GM19455 (cell line): ENCODE results near the gene FRY.

ENCODE experiments used
- ATAC-seq: cut with Tn5 transposase; IDR thresholded peaks from one replicate; pipeline ENCODE4 v1.9.1; 2021; ENCODE audit not compliant: unreplicated experiment

FRY gene

DNA sequence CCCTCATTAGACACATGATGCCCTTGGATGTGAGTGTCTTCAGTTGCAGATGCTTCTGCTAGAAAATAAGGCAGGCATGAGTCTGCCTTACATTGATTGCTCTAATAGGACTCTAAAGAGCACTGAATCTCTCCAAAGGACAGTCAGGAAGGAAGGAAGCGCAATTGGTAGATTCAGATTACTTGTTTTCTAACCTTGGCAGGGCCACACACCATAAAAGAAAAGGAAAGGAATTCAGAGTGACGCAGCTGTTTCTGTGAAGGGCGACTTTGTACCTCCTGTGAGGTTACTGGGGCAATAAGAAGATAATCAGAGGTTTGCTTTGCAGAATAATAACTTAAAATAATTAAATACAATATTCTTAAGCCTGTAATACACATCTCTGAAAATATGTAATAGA, 48.0 kb downstream of the FRY start:
- ATAC-seq, result no peak

DNA sequence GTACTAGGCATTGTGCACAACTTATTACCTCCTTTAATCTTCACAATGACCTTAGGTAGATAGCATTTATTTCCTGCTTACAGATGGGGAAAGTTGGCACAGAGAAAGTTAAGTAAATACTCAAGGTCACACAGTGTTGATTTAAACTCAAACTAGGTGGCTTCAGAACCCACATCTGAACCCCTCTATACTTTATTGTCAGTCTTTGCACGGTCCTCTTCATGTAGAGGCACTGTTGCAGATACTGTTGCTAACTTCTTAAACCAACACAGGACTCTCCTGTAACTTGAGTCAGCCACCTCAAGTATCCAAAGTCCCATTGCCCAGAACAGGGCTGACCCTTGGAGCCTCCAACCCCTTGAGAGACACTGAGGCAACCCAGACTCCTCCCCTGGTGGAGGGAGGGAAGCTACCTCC, 48.8 kb downstream of the FRY start:
- ATAC-seq, result no peak

DNA sequence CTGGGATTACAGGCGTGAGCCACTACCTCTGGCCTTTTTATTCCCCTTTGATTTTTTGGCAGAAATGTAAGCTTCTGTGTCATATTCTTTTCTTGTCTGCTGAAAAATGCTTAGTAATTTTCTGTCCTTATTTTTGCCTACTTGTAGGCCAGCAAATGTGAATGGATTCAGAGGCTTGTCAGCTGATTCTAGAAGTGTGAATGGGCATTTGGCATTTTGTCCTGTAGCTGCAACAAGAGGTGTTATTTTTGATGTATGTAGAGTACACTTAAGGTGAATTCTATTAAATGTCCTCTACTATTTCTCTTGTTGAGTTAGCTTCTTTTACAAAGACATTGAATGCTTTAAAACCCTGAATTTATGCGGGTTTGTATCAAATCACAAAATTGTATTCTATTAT, 50.0 kb downstream of the FRY start:
- no peak for ATAC-seq

DNA sequence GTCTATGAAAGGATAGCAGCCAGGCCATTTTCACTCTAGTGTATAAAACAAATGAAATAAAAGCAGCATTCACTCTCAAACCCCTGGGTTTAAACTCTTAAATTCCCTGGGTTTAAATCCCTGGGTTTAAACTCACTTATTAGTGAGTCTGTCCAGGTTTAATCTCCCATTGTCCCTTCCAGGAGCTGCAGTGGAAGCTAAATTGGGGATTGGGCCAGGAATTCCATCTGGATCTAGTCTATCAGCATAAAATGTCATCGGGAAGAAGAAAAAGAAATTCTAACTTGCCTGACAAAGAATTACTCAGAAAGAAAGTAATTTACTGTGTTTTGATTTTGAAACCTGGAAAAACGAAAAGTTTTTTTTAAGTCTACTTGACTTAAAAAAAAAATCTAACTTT, 54.8 kb downstream of the FRY start:
- no peak for ATAC-seq

DNA sequence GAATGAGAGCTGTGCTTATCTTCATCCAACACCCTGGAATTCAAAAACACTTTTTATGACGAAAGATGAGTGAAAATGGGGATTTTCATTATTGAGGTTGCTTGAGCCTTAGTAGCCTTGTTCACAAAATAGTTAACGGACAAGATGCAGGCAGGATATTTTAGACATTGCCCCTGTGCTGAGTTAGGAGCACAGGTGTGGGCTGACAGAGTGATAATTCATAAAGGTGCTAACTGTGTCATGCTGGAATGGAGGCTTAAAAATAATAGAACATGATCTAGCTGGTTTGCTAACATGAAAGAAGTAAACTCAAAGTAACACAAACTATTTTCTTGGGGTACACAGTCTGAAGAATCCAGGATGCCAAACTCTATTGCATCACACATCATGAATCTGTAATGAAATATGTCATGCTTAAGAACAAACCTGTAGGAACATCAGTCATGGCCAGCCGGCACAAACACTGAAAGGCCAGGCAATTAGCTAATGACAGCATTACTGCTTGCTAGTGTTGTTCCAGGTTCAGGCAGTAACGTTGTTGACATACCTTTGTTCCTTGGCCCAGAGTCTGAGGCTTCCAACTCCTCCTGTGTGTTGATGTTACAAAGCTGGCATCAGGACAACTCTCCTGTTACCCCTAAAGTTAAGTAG, 55.3 kb downstream of the FRY start:
- ATAC-seq, result no peak

DNA sequence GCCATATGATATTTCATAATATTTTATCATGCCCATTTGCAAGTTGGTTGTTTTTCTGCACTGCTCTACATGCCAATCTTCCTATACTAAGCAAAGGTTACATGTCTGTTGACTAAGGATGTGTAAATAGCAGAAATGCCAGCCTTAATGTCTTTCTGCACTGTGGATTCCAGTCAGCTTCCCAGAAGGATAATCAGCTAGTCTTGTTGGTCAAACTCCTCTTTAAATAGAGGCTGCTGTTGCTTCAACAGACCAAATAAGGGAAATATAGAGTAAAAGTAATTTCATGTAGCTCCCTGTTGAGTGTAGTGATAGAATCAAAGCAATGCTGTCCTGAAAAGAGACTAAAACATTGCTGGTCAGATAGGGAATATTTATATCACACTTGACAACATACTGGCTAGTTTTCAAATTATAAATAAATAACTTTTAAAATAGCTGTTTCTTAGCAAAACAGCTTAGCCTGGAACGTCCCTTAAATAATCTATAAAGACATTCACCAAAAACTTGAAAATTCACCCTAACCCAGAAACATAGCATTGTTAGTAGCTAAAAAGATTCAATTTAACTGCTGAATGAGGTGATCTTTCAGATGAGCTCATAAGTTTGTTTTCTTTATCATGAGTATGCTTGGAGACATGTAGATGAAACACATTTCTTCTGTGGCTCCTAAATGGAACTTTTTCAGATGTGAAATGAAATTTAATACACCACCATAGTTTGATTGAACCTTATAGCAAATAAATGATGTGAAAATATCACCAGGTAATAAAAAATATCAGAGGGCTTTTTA, 56.6 kb downstream of the FRY start:
- no peak for ATAC-seq

DNA sequence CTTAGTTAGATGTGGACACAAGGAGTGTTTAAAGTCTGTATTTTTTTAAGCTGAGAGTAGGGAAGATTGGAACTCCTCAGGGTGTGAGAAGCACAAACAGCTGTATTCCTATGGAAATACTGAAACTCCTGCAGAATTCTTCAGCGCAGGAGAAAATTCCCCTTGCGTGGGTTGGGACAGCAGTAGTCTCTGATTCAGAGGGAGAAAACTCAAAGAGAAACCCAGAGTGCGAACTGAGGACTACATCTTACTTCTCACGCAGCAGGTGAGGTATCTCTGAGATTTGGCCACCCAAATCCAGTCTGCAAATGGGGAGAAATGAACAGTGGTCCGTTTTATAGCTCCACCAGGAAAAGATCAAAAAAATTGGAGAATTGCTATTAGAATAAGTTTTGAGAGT, 60.9 kb downstream of the FRY start:
- no peak for ATAC-seq

DNA sequence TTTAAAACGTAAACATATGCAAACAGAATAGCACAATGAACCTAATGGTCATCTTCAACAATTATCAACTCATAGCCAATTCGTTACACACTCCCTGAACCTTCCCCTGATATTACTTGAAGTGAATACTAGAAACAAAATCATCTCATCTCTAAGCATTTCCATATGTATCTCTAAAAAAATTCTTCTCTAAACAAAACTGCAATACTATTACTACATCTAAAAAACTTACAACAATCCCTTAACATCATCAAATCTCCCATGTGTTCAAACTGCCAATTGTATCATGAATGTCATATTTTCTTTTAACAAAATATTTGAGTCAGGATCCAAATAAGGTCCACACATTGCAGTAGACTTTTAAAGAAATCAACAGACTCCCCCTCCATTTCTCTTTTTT, 61.4 kb downstream of the FRY start:
- ATAC-seq, result no peak

DNA sequence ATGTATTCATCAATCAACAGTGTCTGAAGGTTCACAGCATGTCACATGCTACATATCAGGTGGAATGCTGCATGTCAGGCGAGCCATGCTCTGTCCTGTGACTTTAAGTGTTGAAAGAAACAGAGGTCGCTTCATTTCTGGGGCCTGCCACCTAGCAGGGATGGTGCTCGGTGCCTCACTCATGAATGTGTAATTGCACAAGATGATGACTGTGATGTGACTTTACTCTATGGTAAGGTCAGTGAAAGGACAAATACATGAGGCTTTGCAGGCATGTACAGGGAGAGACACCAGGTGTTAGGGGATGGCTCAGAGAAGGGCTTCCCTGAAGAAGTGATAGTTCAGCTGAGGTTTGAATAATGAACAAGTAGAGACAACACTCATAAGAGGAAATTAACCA, 66.7 kb downstream of the FRY start:
- ATAC-seq, result no peak

DNA sequence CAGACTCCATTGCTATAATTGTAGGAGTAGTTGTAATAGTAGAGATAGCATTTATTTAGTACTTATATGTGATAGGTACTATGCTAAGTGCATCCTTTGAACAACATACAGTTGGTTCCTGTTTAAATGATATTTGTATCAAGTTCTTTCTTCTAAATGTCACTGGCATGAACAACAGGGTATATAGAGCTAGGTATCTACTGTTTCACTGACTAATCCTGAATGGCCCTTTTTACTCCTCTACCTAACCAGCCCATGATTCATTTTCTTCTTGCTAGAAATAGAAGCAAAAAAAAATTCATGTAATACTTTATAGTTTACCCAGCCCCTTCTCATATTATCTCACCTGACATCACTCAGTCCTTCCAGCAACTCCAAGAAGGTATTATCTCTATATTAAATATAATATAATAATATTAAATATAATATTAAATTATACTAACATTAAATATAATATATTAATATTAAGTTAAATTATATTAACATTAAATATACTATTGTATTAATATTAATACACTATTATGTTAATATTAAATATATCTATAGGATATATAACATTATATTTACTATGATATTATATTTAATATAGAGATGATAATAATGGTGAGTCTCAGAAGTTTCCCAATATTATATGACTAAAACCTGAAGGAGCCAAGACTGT, 74.2 kb downstream of the FRY start:
- no peak for ATAC-seq

DNA sequence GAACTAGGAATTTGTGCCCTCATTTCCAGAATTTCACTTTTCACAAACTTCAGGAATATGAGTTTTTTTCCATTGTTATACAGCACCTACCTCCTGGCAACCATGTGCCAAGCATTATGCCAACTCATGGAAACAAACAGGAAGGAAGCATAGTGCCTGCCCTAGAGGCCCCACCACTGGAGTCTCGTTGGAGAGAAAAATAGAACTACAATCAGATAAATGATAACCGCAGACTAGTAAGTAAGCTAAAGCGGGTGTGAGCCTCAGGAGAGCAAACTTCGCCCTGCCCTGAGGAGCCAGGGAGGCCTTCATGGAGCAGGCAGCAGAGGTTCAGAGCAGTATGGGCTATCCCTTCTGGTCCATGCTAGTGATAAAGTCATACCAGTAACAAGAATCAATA, 75.9 kb downstream of the FRY start:
- ATAC-seq, result no peak

DNA sequence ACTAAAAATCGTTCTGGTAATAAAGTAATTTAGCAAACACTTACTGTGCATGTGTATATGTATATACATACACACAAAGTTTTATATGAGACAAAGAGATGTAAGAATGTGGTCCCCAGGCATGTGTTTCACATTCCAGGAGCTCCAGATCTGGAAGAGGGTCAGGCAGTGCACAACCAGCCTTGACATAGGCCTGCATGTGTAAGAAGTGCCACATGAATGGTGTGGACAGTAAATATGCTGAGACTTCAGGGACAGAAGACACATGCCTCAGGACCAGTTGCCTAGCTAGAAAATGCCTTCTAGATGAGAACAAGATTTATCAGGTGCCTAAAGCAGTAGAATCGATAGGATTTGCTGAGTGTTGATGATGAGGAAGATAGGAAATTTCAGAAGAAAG, 76.4 kb downstream of the FRY start:
- no peak for ATAC-seq

DNA sequence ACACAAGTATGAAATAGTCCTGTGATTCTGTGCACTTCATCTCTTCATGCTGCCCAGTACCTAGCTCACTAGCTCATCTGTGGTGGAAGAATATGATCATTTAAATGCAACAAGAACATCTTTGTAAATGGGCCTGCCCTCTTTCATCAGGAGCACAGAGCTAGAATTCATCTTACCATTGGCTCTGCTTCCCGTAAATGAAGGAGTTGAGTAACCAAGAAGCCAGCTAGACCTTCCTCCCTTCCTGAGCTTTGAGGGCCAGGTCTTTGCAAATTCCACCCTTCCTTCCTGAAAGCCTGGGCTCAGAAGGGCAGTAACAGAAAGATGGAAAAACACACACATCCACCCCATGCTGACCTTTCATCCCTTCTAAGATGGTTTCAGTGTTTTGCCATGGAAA, 82.0 kb downstream of the FRY start:
- ATAC-seq, result no peak

DNA sequence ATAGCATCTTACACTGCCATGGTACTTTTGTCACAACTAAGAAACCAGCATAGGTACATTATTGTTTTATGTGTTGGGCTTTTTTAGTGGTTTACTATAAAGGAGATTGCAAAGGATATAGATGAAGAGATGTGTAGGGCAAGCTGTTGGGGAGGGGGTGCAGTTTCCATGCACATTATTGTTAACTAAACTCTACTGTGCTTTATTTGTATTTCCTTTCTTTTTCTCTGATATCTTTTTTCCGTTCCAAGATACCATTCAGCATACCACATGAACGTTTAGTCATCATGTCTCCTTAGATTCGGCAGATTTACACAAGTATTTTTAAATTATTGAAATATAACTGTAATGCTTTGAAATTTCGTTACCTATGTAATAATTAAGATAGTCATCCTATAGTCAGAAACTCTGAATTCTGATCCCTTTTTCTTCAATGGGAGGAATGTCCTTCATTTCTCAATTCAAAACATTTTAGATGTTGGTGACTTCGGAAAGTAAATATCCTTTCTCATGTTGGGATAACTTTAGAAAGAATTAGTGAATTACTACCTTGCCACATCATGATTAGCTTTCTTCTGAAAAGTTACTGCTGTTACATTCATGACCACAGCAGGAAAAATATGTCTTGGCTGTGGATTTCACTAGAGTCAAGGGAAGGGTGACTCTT, 82.8 kb downstream of the FRY start:
- ATAC-seq, result no peak

DNA sequence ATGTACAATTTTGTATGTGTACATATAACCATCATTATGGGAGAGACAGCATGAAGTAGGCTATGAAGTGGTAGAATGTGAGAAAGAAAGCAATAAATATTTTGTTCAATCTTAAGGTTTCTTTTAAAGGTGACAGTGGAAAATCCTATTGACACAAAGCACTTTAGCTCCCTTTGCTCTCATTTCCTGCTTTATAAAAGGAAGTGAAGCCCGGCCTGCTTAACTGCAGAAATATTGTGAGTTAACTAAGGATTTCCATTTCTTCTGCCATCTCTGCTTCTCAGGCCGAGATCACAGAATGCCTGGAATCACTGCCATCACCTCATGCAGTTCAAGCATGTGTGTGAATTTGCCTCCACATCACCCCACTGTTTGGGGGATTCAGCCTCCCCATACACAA, 83.5 kb downstream of the FRY start:
- ATAC-seq, result no peak

DNA sequence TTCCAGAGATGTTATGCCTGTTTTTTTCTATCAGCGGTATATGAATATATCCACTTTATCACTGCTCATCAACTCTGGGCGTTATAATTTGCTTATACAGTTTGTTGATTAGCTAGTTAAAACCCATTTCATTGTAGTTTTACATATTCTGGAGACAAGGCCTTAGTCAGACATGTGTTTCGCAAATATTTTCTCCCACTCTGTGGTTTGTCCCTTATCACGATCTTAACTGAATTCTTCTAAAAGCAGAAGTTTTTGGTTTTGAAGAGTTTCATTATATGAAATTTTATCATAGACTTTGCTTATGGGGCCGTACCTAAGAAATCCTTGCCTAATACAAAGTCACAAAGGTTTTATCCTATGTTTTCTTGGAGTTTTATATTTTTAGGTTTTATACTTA, 84.6 kb downstream of the FRY start:
- no peak for ATAC-seq

DNA sequence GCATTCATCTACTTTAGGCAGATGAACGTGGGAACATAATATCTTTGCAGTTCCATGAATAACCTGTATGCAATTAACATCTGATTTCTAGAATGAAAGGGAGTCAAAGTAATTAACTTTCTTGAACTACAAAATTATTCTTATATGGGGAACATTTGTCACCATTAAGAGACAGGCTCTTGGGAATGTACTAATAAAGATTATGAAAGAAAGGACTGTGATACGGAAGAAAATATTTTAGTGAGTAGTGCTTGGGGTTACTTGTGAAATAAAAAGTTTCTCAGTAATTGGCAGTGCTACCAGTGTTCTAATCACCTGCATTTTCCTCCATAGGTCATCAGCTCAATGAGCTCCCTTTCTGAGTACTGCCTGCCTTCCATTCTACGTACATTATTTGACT, 85.4 kb downstream of the FRY start:
- ATAC-seq, result no peak

DNA sequence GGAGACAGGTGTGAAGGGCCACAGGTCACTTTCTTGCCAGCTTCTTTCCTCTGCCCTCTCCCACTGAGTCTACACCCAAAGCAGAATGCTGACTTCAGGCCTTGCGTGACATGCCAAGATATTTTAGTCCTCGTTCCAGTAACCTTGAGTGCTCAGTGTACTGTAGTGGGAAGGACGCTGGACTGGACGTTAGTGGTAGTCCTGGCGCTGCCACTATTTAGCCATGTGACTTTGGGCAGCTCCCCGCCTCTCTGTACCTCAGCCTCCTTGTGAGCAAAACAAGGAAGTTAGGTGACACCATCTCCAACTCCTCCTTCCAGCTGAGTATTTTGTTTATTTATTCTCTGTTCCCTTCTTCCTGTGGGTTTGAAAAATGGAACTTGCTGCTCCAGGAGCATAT, 86.1 kb downstream of the FRY start:
- ATAC-seq, result no peak

DNA sequence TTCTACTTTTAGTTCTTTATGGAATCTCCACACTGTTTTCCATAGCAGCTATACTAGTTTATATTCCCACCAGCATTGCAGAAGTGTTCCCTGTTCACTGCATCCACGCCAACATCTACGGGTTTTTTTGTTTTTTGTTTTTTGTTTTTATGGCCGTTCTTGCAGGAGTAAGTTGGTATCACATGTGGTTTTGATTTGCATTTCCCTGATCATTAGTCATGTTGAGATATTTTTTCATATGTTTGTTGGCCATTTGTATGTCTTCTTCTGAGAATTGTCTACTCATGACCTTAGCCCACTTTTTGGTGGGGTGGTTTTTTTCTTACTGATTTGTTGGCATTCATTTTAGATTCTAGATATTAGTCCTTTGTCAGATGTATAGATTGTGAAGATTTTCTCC, 89.7 kb downstream of the FRY start:
- ATAC-seq, result no peak

DNA sequence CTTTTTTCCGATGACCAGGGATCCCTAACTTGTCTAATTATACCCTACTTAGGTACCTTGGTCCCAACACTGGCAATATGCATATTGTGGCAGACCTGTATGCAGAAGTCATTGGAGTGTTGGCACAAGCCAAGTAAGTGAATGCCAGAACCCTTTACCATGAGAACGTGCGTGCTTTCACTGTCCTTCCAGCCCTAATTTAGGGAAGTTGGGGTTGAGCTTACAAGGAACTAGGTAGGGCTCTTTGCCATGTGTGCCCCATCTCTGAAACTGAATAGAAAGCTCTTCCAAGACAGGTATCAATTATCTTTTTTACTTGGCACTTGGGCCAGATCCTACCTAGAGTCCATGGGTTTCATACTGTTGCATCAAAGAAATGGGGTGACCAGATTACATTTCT, 93.2 kb downstream of the FRY start:
- no peak for ATAC-seq

DNA sequence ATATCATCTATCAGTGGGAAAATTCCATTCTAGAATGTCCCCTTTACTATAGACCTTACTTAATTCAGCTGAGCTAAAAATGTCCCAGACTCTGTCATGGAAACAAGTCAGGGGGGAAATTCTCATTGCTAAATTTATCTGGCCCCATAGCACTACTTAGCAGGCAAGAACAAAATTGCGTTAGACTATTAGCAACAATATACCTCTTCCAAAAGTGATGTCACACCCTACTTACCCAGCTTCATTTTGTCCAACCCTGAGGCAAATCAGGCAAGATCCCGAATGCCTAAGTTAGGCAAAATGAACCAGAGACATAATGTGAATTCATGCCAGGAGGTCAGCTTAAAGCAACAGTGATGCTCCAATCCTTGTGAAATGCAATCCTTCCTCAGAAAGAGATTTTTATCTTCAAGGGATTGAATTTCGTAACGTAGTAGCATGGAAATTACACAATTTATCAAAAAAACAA, 93.7 kb downstream of the FRY start:
- ATAC-seq, result no peak

DNA sequence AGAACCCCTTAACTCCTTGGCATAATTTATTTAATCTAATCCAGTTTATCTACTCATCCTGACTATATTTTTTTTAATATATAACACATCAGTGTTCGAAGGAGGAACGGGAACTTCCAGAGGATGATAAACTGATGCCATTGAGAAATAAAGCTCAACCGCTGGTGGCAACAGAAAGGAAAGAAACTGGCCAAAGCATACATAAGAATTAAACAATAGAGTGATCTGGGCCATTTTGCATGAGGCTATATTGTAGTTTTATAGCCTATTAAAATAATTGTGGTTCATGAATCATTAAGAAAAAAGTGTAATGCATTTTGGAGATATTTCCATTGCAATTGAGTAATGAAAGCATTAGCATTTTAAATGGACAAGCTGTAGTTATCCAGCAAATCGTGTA, 94.2 kb downstream of the FRY start:
- no peak for ATAC-seq
